Spleen (tissue), 11 donors: ENCODE measurements around the gene GZMA. TPM values are rescaled to one million over a fixed set of nuclear protein-coding genes. Genes with fewer than 3 reads are reported as not detected.

ENCODE experiments used
- DNase-seq: peaks from one replicate; pipeline ENCODE4 v3.0.0-alpha.2; 2020
- H3K27ac ChIP-seq, 8 donors: fragments of 200-600 bp; sonication (generic) in 7 of 8; 1 replicate in 4 of 8; 2 replicates in 4 of 8; pipeline versions ENCODE4 v1.5.0 to v1.8.0; 2016 to 2021; ENCODE audit warnings: inconsistent platforms in 4 of 8, mild to moderate bottlenecking in 4 of 8, moderate library complexity in 1 of 8
- H3K27me3 ChIP-seq, 7 donors: fragments of 200-600 bp; sonication (generic) in 6 of 7; replicated peaks in 1 of 7; 1 replicate in 4 of 7; 2 replicates in 3 of 7; pipeline versions ENCODE4 v1.5.0 to v1.8.0; 2016 to 2021; ENCODE audit warnings: inconsistent platforms in 3 of 7, mild to moderate bottlenecking in 1 of 7
- H3K36me3 ChIP-seq, 6 donors: fragments of 200-600 bp; sonication (generic) in 5 of 6; 1 replicate in 4 of 6; 2 replicates in 2 of 6; pipeline versions ENCODE4 v1.5.0 to v1.8.0; 2016 to 2021; ENCODE audit warnings: inconsistent platforms in 2 of 6
- H3K4me1 ChIP-seq, 6 donors: fragments of 200-600 bp; sonication (generic) in 5 of 6; 1 replicate in 3 of 6; 2 replicates in 3 of 6; pipeline versions ENCODE4 v1.5.0 to v1.8.0; 2016 to 2021; ENCODE audit warnings: inconsistent platforms in 3 of 6
- H3K4me3 ChIP-seq, 8 donors: fragments of 200-600 bp; sonication (generic) in 7 of 8; 1 replicate in 4 of 8; 2 replicates in 4 of 8; pipeline versions ENCODE4 v1.5.0 to v1.8.0; 2016 to 2021; ENCODE audit warnings: inconsistent platforms in 4 of 8, mild to moderate bottlenecking in 4 of 8, moderate library complexity in 2 of 8
- H3K9me3 ChIP-seq, 8 donors: fragments of 200-600 bp; sonication (generic) in 7 of 8; 1 replicate in 4 of 8; 2 replicates in 4 of 8; pipeline versions ENCODE4 v1.5.0 to v1.8.0; 2016 to 2021; ENCODE audit warnings: inconsistent platforms in 4 of 8
- POLR2A ChIP-seq, 3 donors: fragments of 450-650 bp; IDR thresholded peaks; one replicate each; pipeline ENCODE4 v1.5.1; 2017; ENCODE audit warnings: antibody characterized with exemption in 3 of 3, mild to moderate bottlenecking in 1 of 3
- POLR2AphosphoS5 ChIP-seq, 3 donors: sonication (generic); formaldehyde crosslinking; IDR thresholded peaks; one replicate each; pipeline ENCODE4 v1.5.1; 2017; ENCODE audit warnings: antibody characterized with exemption in 3 of 3
- WGBS, 5 donors: extraction: QIAGEN DNeasy Blood & Tissue Kit in 3 of 5; methylation state at CpG; one replicate each; pipeline versions ENCODE4 v1.1.5 to v1.1.7; 2013 to 2018; 5-methylcytosine and 5-hydroxymethylcytosine counted together
- intact Hi-C: fragments of 100-400 bp; cut with DNase I; formaldehyde crosslinking; loops from one replicate; pipeline ENCODE4 v1.15.0; 2023; ENCODE audit warnings: low total_unique reads
- polyA plus RNA-seq, 3 donors: library from polyadenylated mRNA; stranded (reverse); fragments of 200-250 nt; gene quantifications; one replicate each; pipeline ENCODE4 v1.2.1, GENCODE V29; 2013
- total RNA-seq, 7 donors: library from RNA; depleted of rRNA in 3 of 7; stranded (reverse); fragments of >200 nt in 3 of 7; fragmentation: NEBNext Ultra II Directional in 4 of 7; extraction: Animal tissue kit (Norgen Biotek cat#: 25700) in 4 of 7; gene quantifications; one replicate each; pipeline versions ENCODE4 v1.1.0 to v1.2.1, GENCODE V29; 2016 to 2021
- TF ChIP-seq, protein P1 (sequence below), 11 experiments: fragments of 200-600 bp in 7 of 11; fragments of 450-650 bp in 4 of 11; sonication (generic) in 4 of 11; IDR thresholded peaks in 8 of 11; conservative IDR thresholded peaks in 3 of 11; 1 replicate in 7 of 11; 2 replicates in 4 of 11; pipeline versions ENCODE4 v1.4.0 to v1.8.0; 2016 to 2021; ENCODE audit warnings: antibody characterized with exemption in 11 of 11, inconsistent platforms in 4 of 11, mild to moderate bottlenecking in 1 of 11
- donor health status: healthy with polysubstance abuse.
- donor health status: DM: no; HTN: no; CAD: no; lungs with moderate emphysema.
- donor health status: DM: no; HTN: no; CAD: no.
- donor health status: Bipolar disorder and iron deficiency.
- donor health status: healthy.
- donor health status: DM: no; HTN: no; CAD: no.
- donor health status: DM: yes; HTN: yes; CAD: no.

The GZMA gene
- total and polyA plus RNA-seq, 10 donors, result 14.7 to 40.5 (median 22.0) TPM

DNA sequence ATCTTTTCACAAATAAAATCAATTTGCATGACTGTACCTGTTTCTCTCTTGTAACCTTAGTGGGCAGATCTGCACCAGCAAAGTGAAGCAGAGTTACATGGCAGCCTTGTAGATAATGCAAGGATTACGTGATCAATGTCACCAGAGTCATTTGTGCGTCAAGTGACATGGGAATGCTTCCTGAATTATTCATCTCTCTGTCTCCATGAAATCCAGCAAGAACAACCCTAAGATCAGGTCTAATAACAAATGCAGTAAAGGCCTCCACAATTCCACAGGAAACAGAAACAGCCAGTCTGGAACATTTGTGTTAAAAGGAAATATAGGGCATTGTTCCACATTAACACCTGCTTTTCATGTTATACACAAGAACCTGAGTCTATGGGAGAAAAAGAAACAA is 7.8 kb downstream of the GZMA start:
- no peak for DNase-seq
- TF ChIP-seq, protein P1, sequence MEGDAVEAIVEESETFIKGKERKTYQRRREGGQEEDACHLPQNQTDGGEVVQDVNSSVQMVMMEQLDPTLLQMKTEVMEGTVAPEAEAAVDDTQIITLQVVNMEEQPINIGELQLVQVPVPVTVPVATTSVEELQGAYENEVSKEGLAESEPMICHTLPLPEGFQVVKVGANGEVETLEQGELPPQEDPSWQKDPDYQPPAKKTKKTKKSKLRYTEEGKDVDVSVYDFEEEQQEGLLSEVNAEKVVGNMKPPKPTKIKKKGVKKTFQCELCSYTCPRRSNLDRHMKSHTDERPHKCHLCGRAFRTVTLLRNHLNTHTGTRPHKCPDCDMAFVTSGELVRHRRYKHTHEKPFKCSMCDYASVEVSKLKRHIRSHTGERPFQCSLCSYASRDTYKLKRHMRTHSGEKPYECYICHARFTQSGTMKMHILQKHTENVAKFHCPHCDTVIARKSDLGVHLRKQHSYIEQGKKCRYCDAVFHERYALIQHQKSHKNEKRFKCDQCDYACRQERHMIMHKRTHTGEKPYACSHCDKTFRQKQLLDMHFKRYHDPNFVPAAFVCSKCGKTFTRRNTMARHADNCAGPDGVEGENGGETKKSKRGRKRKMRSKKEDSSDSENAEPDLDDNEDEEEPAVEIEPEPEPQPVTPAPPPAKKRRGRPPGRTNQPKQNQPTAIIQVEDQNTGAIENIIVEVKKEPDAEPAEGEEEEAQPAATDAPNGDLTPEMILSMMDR (IDR thresholded peaks at IDR 0.05 in 8 of 11, conservative IDR thresholded peaks at IDR 0.05 in 3 of 11), result no peak
- TF ChIP-seq POLR2AphosphoS5 (IDR thresholded peaks at IDR 0.05) (no peak), POLR2A (IDR thresholded peaks at IDR 0.05) (no peak)
- peaks cover 0 to 21% (median 0%) of the 10 kb centered on the region in 6 donors for H3K36me3 ChIP-seq
- no peaks in the 10 kb centered on the region for H3K4me1 ChIP-seq
- H3K4me3 ChIP-seq, result no peak overlapping the region
- H3K27ac ChIP-seq, result no peak overlapping the region
- intact Hi-C loops, result no loop called here
- no peaks in the 10 kb centered on the region for H3K27me3 ChIP-seq
- 74 to 88% (median 78%) methylated on average over 2 of the region's 2 CpGs for WGBS, 5 donors
- H3K9me3 ChIP-seq, result no peaks in the 10 kb centered on the region

DNA sequence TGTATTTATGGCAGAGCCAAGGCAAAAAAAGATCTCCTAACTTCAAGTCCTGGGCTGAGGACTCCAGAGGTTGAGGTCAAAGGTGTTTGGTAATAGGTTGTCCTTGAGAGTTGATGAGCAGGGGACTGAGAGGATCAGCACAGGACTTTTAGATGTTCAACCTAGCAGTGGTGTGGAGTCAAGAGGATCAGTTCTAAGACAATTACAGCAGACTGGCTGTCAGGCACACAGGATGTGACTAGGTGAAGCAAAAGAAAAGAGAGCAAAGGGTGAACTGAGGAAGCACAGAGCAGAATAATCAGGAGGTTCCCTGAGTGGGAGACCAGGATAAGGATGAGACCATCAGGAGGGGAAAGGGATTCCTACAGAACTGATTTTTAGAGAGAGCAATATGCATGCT is 10.9 kb downstream of the GZMA start:
- no peak for DNase-seq

DNA sequence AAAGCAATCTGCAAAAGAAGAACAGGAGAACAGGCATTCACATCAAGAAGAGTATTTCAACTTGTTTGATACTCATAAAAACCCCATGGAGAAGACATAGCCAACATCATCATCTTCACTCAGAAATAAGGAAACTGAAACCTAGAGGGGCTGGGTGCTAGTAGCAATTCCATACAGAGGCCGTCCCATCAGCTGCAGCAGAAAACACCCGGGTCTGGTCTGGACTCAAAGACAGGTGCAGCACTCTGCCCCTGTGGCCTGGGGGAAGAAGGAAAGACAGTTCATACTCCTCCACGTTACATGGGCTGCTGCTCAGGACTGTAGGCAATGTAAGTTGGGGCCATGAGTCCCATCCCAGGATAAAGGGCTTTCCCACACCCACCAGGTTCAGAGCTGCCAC is 11.6 kb downstream of the GZMA start:
- 68 to 85% (median 82%) methylated on average over 3 of the region's 3 CpGs for WGBS, 5 donors
- TF ChIP-seq POLR2AphosphoS5 (IDR thresholded peaks at IDR 0.05), result no peak
- no peak for TF ChIP-seq POLR2A (IDR thresholded peaks at IDR 0.05)
- TF ChIP-seq, protein P1 (IDR thresholded peaks at IDR 0.05 in 8 of 11, conservative IDR thresholded peaks at IDR 0.05 in 3 of 11), result no peak
- no peaks in the 10 kb centered on the region for H3K9me3 ChIP-seq
- no peak overlapping the region for H3K27ac ChIP-seq
- intact Hi-C loops, result no loop called here
- no peak for DNase-seq
- no peaks in the 10 kb centered on the region for H3K4me1 ChIP-seq
- H3K4me3 ChIP-seq, result no peak overlapping the region
- peaks cover 0 to under 1% (median 0%) of the 10 kb centered on the region in 6 donors for H3K36me3 ChIP-seq
- no peaks in the 10 kb centered on the region for H3K27me3 ChIP-seq

More for the DNA sequence above, 10.9 kb downstream of the GZMA start:
- TF ChIP-seq POLR2A (IDR thresholded peaks at IDR 0.05) (no peak), POLR2AphosphoS5 (IDR thresholded peaks at IDR 0.05) (no peak)
- no peak overlapping the region for H3K27ac ChIP-seq
- no peak overlapping the region for H3K4me3 ChIP-seq
- intact Hi-C loops, result no loop called here
- H3K9me3 ChIP-seq, result no peaks in the 10 kb centered on the region
- no peaks in the 10 kb centered on the region for H3K27me3 ChIP-seq
- peaks cover 0 to 8% (median 0%) of the 10 kb centered on the region in 6 donors for H3K36me3 ChIP-seq
- H3K4me1 ChIP-seq, result no peaks in the 10 kb centered on the region

DNA sequence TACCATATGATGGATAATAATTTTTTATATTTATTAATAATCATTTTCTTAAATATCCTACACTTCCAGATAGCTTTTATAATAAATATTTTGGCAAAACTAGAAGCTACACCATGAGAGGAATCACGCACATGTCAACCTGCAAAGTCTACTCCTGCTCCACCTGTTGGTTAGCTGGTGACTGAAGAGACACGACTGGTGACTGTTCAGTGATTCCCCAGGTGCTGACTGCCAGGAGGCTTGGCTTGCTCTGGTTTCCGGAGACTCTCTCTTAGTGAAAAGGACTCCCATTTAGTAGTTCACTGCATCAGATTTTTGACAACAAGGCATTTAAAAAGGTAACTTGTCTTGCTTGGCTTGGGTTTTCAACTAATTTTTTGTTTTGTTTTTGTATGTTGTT is 20.9 kb downstream of the GZMA start:
- no peaks in the 10 kb centered on the region for H3K36me3 ChIP-seq
- H3K4me3 ChIP-seq, result no peak overlapping the region
- intact Hi-C loops, result no loop called here
- no peaks in the 10 kb centered on the region for H3K4me1 ChIP-seq
- no peak overlapping the region for H3K27ac ChIP-seq
- no peaks in the 10 kb centered on the region for H3K27me3 ChIP-seq
- no peaks in the 10 kb centered on the region for H3K9me3 ChIP-seq
- WGBS, 5 donors, result 82 to 87% (median 84%) methylated on average over 3 of the region's 3 CpGs
- DNase-seq, result no peak
- TF ChIP-seq POLR2AphosphoS5 (IDR thresholded peaks at IDR 0.05) (no peak), POLR2A (IDR thresholded peaks at IDR 0.05) (no peak)
- TF ChIP-seq, protein P1 (IDR thresholded peaks at IDR 0.05 in 8 of 11, conservative IDR thresholded peaks at IDR 0.05 in 3 of 11), result no peak
